H54 (cell line): ENCODE data around the gene TMEM127.
"Not testable (repeated sequence)": the region's sequence is repeated elsewhere in the genome, so short reads cannot be mapped to it uniquely, and the experiment has no call there.

Experiments
- DNase-seq: peaks from one replicate; pipeline ENCODE4 v3.0.0; 2011; ENCODE audit warnings: low spot score, mixed read lengths; ENCODE audit not compliant: insufficient read length
- FAIRE-seq: peaks from 3 replicates; lab custom pipeline; 2011; peaks lifted over from hg19 to GRCh38; lab: Jason Lieb, UNC
- POLR2A ChIP-seq: IDR thresholded peaks from 2 replicates; pipeline ENCODE4 v1.6.1; 2011; ENCODE audit warnings: low read depth, mild to moderate bottlenecking, low read length

Gene TMEM127

GRCh38 chr2:96241900-96242611 lies 23.7 kb downstream of the TMEM127 start:
- peak; percentile 71 for DNase-seq
- no peak for TF ChIP-seq POLR2A
- FAIRE-seq = peak; percentile 69

- DNase-seq (no peak), FAIRE-seq (no peak)
- no peak for TF ChIP-seq POLR2A
Measured at GRCh38 chr2:96241227-96241626, 24.6 kb downstream of the TMEM127 start.

GRCh38 chr2:96240341-96241038 lies 25.3 kb downstream of the TMEM127 start:
- FAIRE-seq (no peak), DNase-seq (no peak)
- no peak for TF ChIP-seq POLR2A

- no peak for DNase-seq
- no peak for TF ChIP-seq POLR2A
- no peak for FAIRE-seq
Measured at GRCh38 chr2:96239745-96240264, 26.0 kb downstream of the TMEM127 start.

- no peak for TF ChIP-seq POLR2A
- DNase-seq (no peak), FAIRE-seq (no peak)
Measured at GRCh38 chr2:96239091-96239490, 26.7 kb downstream of the TMEM127 start.

GRCh38 chr2:96238266-96238665 lies 27.5 kb downstream of the TMEM127 start:
- FAIRE-seq (no peak), DNase-seq (no peak)
- no peak for TF ChIP-seq POLR2A

- DNase-seq (no peak), FAIRE-seq (no peak)
- TF ChIP-seq POLR2A = no peak
Measured at GRCh38 chr2:96236882-96237281, 28.9 kb downstream of the TMEM127 start.

- FAIRE-seq (no peak), DNase-seq (no peak)
- no peak for TF ChIP-seq POLR2A
Measured at GRCh38 chr2:96233880-96234316, 31.9 kb downstream of the TMEM127 start.

- FAIRE-seq = no peak
- no peak for TF ChIP-seq POLR2A
Measured at GRCh38 chr2:96233436-96233835, 32.4 kb downstream of the TMEM127 start.

GRCh38 chr2:96231316-96231715 lies 34.5 kb downstream of the TMEM127 start:
- TF ChIP-seq POLR2A = no peak
- no peak for FAIRE-seq
- DNase-seq = no peak

More at GRCh38 chr2:96233436-96233835, 32.4 kb downstream of the TMEM127 start:
- DNase-seq = no peak

- TF ChIP-seq POLR2A = no peak
- DNase-seq (no peak), FAIRE-seq (no peak)
Measured at GRCh38 chr2:96225016-96225533, 40.7 kb downstream of the TMEM127 start.

GRCh38 chr2:96221106-96221505 lies 44.7 kb downstream of the TMEM127 start:
- not testable (repeated sequence) for FAIRE-seq

GRCh38 chr2:96219959-96220358 lies 45.8 kb downstream of the TMEM127 start:
- DNase-seq, FAIRE-seq: not testable (repeated sequence)

More at GRCh38 chr2:96221106-96221505, 44.7 kb downstream of the TMEM127 start:
- not testable (repeated sequence) for DNase-seq

- DNase-seq (no peak), FAIRE-seq (no peak)
- TF ChIP-seq POLR2A = no peak
Measured at GRCh38 chr2:96218508-96219131, 47.2 kb downstream of the TMEM127 start.
